Measurements from ENCODE around the gene DPF3.

DPF3 gene

GRCh38 chr14:72594099-72594901 is 299.6 kb downstream of the DPF3 start:
- intact Hi-C loops (cut with DNase I) = no loop called here
- DNase-seq = no peak

- intact Hi-C loops (cut with DNase I) = no loop called here
- DNase-seq = no peak
Observed at GRCh38 chr14:72591391-72591790, 302.5 kb downstream of the DPF3 start.

- intact Hi-C loops (cut with DNase I) = no loop called here
- DNase-seq = no peak
Observed at GRCh38 chr14:72590577-72590976, 303.3 kb downstream of the DPF3 start.

- intact Hi-C loops (cut with DNase I) = no loop called here
- DNase-seq = no peak
Observed at GRCh38 chr14:72589652-72590051, 304.2 kb downstream of the DPF3 start.

- intact Hi-C loops (cut with DNase I) = no loop called here
- DNase-seq = no peak
Observed at GRCh38 chr14:72588521-72588920, 305.4 kb downstream of the DPF3 start.

GRCh38 chr14:72583316-72584272 is 310.3 kb downstream of the DPF3 start:
- intact Hi-C loops (cut with DNase I) = no loop called here
- DNase-seq = no peak

- intact Hi-C loops (cut with DNase I) = no loop called here
- DNase-seq = no peak
Observed at GRCh38 chr14:72582582-72582981, 311.3 kb downstream of the DPF3 start.

GRCh38 chr14:72578514-72578913 is 315.4 kb downstream of the DPF3 start:
- DNase-seq = no peak
- intact Hi-C loops (cut with DNase I) = no loop called here

- intact Hi-C loops (cut with DNase I) = no loop called here
- no peak for DNase-seq
Observed at GRCh38 chr14:72577521-72577920, 316.4 kb downstream of the DPF3 start.

GRCh38 chr14:72576258-72576657 is 317.6 kb downstream of the DPF3 start:
- no peak for DNase-seq
- intact Hi-C loops (cut with DNase I) = no loop called here

GRCh38 chr14:72574715-72575114 is 319.2 kb downstream of the DPF3 start:
- no peak for DNase-seq
- intact Hi-C loops (cut with DNase I) = no loop called here

GRCh38 chr14:72573725-72574417 is 320.0 kb downstream of the DPF3 start:
- intact Hi-C loops (cut with DNase I) = no loop called here
- peak in 6 of 10 donors; percentile 40 to 90 (median 56) for DNase-seq
